ENCODE results near the gene SNRPN.
"Not testable (repeated sequence)": the region's sequence is repeated elsewhere in the genome, so short reads cannot be mapped to it uniquely, and the experiment has no call there.

SNRPN gene
- 8.6 to 12.8 reads per million in 2 donors for total RNA-seq

- peak; percentile 55 for DNase-seq
Measured at GRCh38 chr15:24954783-24955530, at the start of gene SNRPN, which contains the start of gene SNURF. TSS of gene SNRPN (plus strand) at chr15:24954987. CDS start at chr15:24974454, 19,467 bp downstream. TSS of gene SNURF (plus strand) at chr15:24954987. CDS start at chr15:24955049, 62 bp downstream.

- no peak for DNase-seq
Measured at GRCh38 chr15:24916305-24917009, 38.3 kb upstream of the SNRPN start.

- no peak for DNase-seq
Measured at GRCh38 chr15:24917431-24917830, 37.4 kb upstream of the SNRPN start.

- no peak for DNase-seq
Measured at GRCh38 chr15:24919446-24919845, 35.3 kb upstream of the SNRPN start.

GRCh38 chr15:24922781-24923180 lies 32.0 kb upstream of the SNRPN start:
- DNase-seq = not testable (repeated sequence)

GRCh38 chr15:24924153-24924552 lies 30.6 kb upstream of the SNRPN start:
- no peak for DNase-seq

GRCh38 chr15:24924621-24925020 lies 30.2 kb upstream of the SNRPN start:
- DNase-seq = no peak

- DNase-seq = not testable (repeated sequence)
Measured at GRCh38 chr15:24931874-24932732, 22.7 kb upstream of the SNRPN start.

GRCh38 chr15:24933716-24934115 lies 21.1 kb upstream of the SNRPN start:
- no peak for DNase-seq

GRCh38 chr15:24938224-24938623 lies 16.6 kb upstream of the SNRPN start:
- DNase-seq = not testable (repeated sequence)

GRCh38 chr15:24940236-24940635 lies 14.6 kb upstream of the SNRPN start:
- no peak for DNase-seq

GRCh38 chr15:24943361-24943760 lies 11.4 kb upstream of the SNRPN start:
- DNase-seq = no peak

- DNase-seq = no peak
Measured at GRCh38 chr15:24944954-24945353, 9.8 kb upstream of the SNRPN start.

GRCh38 chr15:24945711-24946110 lies 9.1 kb upstream of the SNRPN start:
- DNase-seq = no peak

GRCh38 chr15:24948495-24948894 lies 6.3 kb upstream of the SNRPN start:
- DNase-seq = no peak

GRCh38 chr15:24955531-24955921 lies 739 bp downstream of the SNRPN start:
- DNase-seq = peak; percentile 8

GRCh38 chr15:24956111-24956838 lies 1.5 kb downstream of the SNRPN start:
- peak; percentile 48 for DNase-seq

GRCh38 chr15:24957691-24958090 lies 2.9 kb downstream of the SNRPN start:
- no peak for DNase-seq

- no peak for DNase-seq
Measured at GRCh38 chr15:24961967-24962366, 7.2 kb downstream of the SNRPN start.

- no peak for DNase-seq
Measured at GRCh38 chr15:24962880-24963279, 8.1 kb downstream of the SNRPN start.

- no peak for DNase-seq
Measured at GRCh38 chr15:24966364-24967103, 11.7 kb downstream of the SNRPN start.

- DNase-seq = no peak
Measured at GRCh38 chr15:24971052-24971451, 16.3 kb downstream of the SNRPN start.

Measured in T-helper 9 cell (primary cell).